ENCODE data around the gene LIME1. TPM values are rescaled to one million over a fixed set of nuclear protein-coding genes. Genes with fewer than 3 reads are reported as not detected.
A peak's percentile ranks its signal among the peaks of the same experiment; 100 is the strongest.

LIME1 gene
- total and polyA plus RNA-seq, 10 donors, result 24.0 to 96.6 (median 49.5) TPM

- Histone ChIP-seq H3K36me3 (peaks cover 0 to 55% (median 27%) of the 10 kb centered on the region in 6 donors), H3K9me3 (no peaks in the 10 kb centered on the region), H3K4me1 (peaks cover 43 to 87% (median 66%) of the 10 kb centered on the region in 6 donors), H3K4me3 (peak overlapping the region; percentile 42 to 90 (median 65)), H3K27me3 (replicated peaks in 1 of 7) (peaks cover 0 to 19% (median 0%) of the 10 kb centered on the region in 7 donors), H3K27ac (peak overlapping the region; percentile 81 to 90 (median 87))
- intact Hi-C loops (cut with DNase I; ENCODE audit: low total_unique reads), result no loop called here
- peak; percentile 93 for DNase-seq
- TF ChIP-seq CTCF (IDR thresholded peaks at IDR 0.05 in 8 of 11, conservative IDR thresholded peaks at IDR 0.05 in 3 of 11) (peak in 8 of 11 experiments; percentile 14 to 58 (median 32)), POLR2A (IDR thresholded peaks at IDR 0.05) (no peak), POLR2AphosphoS5 (IDR thresholded peaks at IDR 0.05) (peak; percentile 73 to 87 (median 78))
- WGBS, 5 donors, result 5 to 18% (median 7%) methylated on average over 3 to 29 of the region's 29 CpGs
Measured at GRCh38 chr20:63740627-63741353, 4.3 kb downstream of the LIME1 start.

GRCh38 chr20:63741354-63741675, 4.9 kb downstream of the LIME1 start:
- intact Hi-C loops (cut with DNase I; ENCODE audit: low total_unique reads), result no loop called here
- H3K4me1 ChIP-seq, result peaks cover 39 to 82% (median 61%) of the 10 kb centered on the region in 6 donors
- 26 to 67% (median 45%) methylated on average over 3 to 6 of the region's 6 CpGs for WGBS, 5 donors
- H3K27ac ChIP-seq, result peak overlapping the region; percentile 81 to 90 (median 87)
- H3K9me3 ChIP-seq, result no peaks in the 10 kb centered on the region
- peaks cover 0 to 55% (median 28%) of the 10 kb centered on the region in 6 donors for H3K36me3 ChIP-seq
- DNase-seq, result no peak
- H3K4me3 ChIP-seq, result peak overlapping the region in 6 of 8 donors; percentile 55 to 90 (median 65)
- H3K27me3 ChIP-seq (replicated peaks in 1 of 7), result peaks cover 0 to 19% (median 0%) of the 10 kb centered on the region in 7 donors
- TF ChIP-seq CTCF (IDR thresholded peaks at IDR 0.05 in 8 of 11, conservative IDR thresholded peaks at IDR 0.05 in 3 of 11), result no peak

- Histone ChIP-seq H3K9me3 (no peaks in the 10 kb centered on the region), H3K27me3 (replicated peaks in 1 of 7) (peaks cover 0 to 19% (median 0%) of the 10 kb centered on the region in 7 donors), H3K27ac (peak overlapping the region in 7 of 8 donors; percentile 85 to 90 (median 87)), H3K36me3 (peaks cover 0 to 55% (median 30%) of the 10 kb centered on the region in 6 donors), H3K4me1 (peaks cover 35 to 77% (median 56%) of the 10 kb centered on the region in 6 donors), H3K4me3 (peak overlapping the region in 4 of 8 donors; percentile 61 to 90 (median 66))
- peak; percentile 79 for DNase-seq
- 71 to 90% (median 78%) methylated on average over 13 to 30 of the region's 30 CpGs for WGBS, 5 donors
- TF ChIP-seq CTCF (IDR thresholded peaks at IDR 0.05 in 8 of 11, conservative IDR thresholded peaks at IDR 0.05 in 3 of 11) (no peak), POLR2AphosphoS5 (IDR thresholded peaks at IDR 0.05) (peak in 1 of 3 donors; percentile 4), POLR2A (IDR thresholded peaks at IDR 0.05) (no peak)
- intact Hi-C loops (cut with DNase I; ENCODE audit: low total_unique reads), result no loop called here
Measured at GRCh38 chr20:63741676-63742380, 5.4 kb downstream of the LIME1 start.
